ENCODE results near the gene TP53BP2. TPM values are rescaled to one million over a fixed set of nuclear protein-coding genes. Genes with fewer than 3 reads are reported as not detected.
"Not testable (repeated sequence)": the region's sequence is repeated elsewhere in the genome, so short reads cannot be mapped to it uniquely, and the experiment has no call there.

Gene TP53BP2
- polyA plus RNA-seq, 1 donor from 2014 or later: 15.2 TPM

GRCh38 chr1:223827193-223827663 lies 18.5 kb downstream of the TP53BP2 start:
- H3K4me1 Mint-ChIP-seq: peaks cover 56 to 65% (median 59%) of the 10 kb centered on the region in 3 donors
- H3K27ac Mint-ChIP-seq: peak overlapping the region in 1 of 3 donors; percentile 59
- no peaks in the 10 kb centered on the region for H3K36me3 Mint-ChIP-seq
- no peak overlapping the region for H3K4me3 Mint-ChIP-seq
- no peaks in the 10 kb centered on the region for H3K9me3 Mint-ChIP-seq
- H3K27me3 Mint-ChIP-seq: no peaks in the 10 kb centered on the region

- H3K4me3 Mint-ChIP-seq: peak overlapping the region in 3 of 4 donors; percentile 24 to 65 (median 28)
- H3K9me3 Mint-ChIP-seq: no peaks in the 10 kb centered on the region
- no peaks in the 10 kb centered on the region for H3K27me3 Mint-ChIP-seq
- no peak overlapping the region for H3K27ac Mint-ChIP-seq
- no peaks in the 10 kb centered on the region for H3K36me3 Mint-ChIP-seq
- H3K4me1 Mint-ChIP-seq: peaks cover 54 to 58% (median 56%) of the 10 kb centered on the region in 3 donors
Measured at GRCh38 chr1:223825767-223826748, 19.7 kb downstream of the TP53BP2 start.

- peaks cover 57 to 69% (median 57%) of the 10 kb centered on the region in 3 donors for H3K4me1 Mint-ChIP-seq
- peaks cover 3% of the 10 kb centered on the region for H3K36me3 Mint-ChIP-seq
- H3K27me3 Mint-ChIP-seq: no peaks in the 10 kb centered on the region
- no peak overlapping the region for H3K27ac Mint-ChIP-seq
- no peaks in the 10 kb centered on the region for H3K9me3 Mint-ChIP-seq
- no peak overlapping the region for H3K4me3 Mint-ChIP-seq
Measured at GRCh38 chr1:223824712-223825111, 21.0 kb downstream of the TP53BP2 start.

- Mint-ChIP-seq H3K9me3 (no peaks in the 10 kb centered on the region), H3K4me3 (no peak overlapping the region), H3K36me3 (peaks cover 4% of the 10 kb centered on the region), H3K27me3 (no peaks in the 10 kb centered on the region), H3K4me1 (peaks cover 54 to 67% (median 55%) of the 10 kb centered on the region in 3 donors), H3K27ac (no peak overlapping the region)
Measured at GRCh38 chr1:223824287-223824686, 21.5 kb downstream of the TP53BP2 start.

GRCh38 chr1:223820971-223821370 lies 24.8 kb downstream of the TP53BP2 start:
- Mint-ChIP-seq H3K27ac (no peak overlapping the region), H3K9me3 (no peaks in the 10 kb centered on the region), H3K27me3 (no peaks in the 10 kb centered on the region), H3K36me3 (peaks cover 4% of the 10 kb centered on the region), H3K4me1 (peaks cover 43 to 55% (median 43%) of the 10 kb centered on the region in 3 donors), H3K4me3 (peak overlapping the region in 1 of 4 donors; percentile 24)

DNA sequence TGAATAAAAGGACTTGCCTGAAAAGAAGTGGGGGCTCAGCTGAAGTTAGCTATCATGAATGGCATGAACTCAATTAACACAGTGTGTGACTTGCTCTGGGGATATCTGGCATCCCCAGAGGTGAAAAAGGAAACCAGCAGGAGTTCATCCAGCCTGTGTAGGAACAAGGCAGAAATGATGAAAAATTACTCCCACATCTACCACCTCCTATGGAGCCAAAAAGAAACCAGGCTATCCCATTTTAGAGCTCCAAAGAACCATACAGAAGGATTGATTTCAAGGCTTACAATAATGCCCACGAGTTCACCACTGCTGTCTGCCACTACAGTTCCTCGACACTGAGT lies 25.3 kb downstream of the TP53BP2 start:
- H3K4me3 Mint-ChIP-seq: peak overlapping the region in 1 of 4 donors; percentile 24
- peaks cover 40 to 50% (median 41%) of the 10 kb centered on the region in 3 donors for H3K4me1 Mint-ChIP-seq
- H3K27ac Mint-ChIP-seq: peak overlapping the region in 1 of 3 donors; percentile 24
- no peaks in the 10 kb centered on the region for H3K9me3 Mint-ChIP-seq
- no peaks in the 10 kb centered on the region for H3K27me3 Mint-ChIP-seq
- peaks cover 4% of the 10 kb centered on the region for H3K36me3 Mint-ChIP-seq

DNA sequence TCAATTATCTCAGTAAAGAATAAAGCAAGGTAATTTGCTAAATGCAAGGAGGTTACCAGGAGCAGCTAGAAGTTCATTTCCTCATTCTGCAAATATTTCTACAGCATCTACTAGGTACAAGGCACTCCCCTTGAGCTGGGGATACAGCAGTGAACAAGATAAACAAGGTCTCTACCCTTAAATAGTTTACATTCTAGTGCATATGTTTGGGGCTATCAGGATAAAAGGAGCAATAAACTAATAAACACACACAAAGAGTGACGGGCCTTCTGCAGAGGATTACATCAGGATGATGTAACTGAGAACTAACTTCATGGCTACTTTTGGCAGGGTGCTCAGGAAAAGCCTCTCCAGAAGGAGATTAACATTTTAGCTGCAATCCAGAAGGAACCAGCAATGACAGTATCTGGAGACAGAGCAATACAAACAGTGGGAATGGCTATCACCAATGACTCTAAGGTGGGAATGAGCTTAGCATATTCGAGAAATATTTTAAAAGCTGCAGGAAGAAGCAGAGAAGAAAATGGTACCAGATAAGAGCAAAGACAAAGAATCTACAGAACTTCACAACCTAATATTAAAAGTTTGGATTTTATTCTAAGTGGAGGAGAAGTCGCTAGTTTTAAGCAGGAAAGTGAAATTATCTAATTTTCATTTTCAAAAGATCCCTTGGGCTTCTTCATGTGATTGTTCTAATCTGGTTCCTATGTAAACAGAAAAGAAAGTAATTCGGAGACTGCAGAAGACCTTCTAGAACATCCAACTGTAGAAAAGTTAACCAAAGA lies 25.8 kb downstream of the TP53BP2 start:
- H3K36me3 Mint-ChIP-seq: peaks cover 4% of the 10 kb centered on the region
- H3K4me1 Mint-ChIP-seq: peaks cover 37 to 44% (median 38%) of the 10 kb centered on the region in 3 donors
- peak overlapping the region in 1 of 4 donors; percentile 24 for H3K4me3 Mint-ChIP-seq
- no peaks in the 10 kb centered on the region for H3K9me3 Mint-ChIP-seq
- peak overlapping the region in 2 of 3 donors; percentile 24 for H3K27ac Mint-ChIP-seq
- H3K27me3 Mint-ChIP-seq: no peaks in the 10 kb centered on the region

DNA sequence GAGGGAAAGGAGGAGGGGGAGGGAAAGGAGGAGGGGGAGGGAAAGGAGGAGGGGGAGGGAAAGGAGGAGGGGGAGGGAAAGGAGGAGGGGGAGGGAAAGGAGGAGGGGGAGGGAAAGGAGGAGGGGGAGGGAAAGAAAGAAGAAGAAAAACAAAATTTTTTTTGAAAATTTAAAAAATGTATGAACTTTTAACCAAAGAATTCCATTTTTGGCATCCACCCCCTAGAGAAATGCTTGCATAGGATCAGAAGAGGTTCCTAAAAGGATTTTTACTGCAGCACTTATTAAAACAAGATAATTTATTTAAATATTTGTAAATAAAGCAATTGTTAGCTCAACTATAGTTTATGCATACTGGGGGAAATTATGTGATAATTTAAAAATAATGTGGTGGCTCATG lies 28.5 kb downstream of the TP53BP2 start:
- Mint-ChIP-seq H3K4me1 (peaks cover 23 to 29% (median 27%) of the 10 kb centered on the region in 3 donors), H3K36me3 (peaks cover 11% of the 10 kb centered on the region)
- H3K27ac Mint-ChIP-seq, H3K27me3 Mint-ChIP-seq, H3K4me3 Mint-ChIP-seq, H3K9me3 Mint-ChIP-seq: not testable (repeated sequence)

DNA sequence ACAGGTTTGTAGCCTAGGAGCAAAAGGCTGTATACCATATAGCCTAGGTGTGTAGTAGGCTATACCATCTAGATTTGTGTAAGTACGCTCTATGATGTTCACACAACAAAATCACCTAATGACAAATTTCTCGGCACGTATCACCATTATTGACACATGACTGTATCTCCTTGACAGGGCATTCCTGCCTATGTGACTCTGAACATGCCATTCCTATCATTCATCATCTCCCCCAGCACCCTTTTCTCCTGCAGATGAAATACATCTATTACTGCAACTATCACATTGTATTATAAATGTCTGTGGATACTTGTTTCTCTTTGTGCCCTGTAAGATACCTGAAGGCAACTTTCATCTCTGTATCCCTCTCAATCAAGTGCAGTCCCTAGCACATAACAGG lies 29.9 kb downstream of the TP53BP2 start:
- Mint-ChIP-seq H3K36me3 (peaks cover 14% of the 10 kb centered on the region), H3K27ac (peak overlapping the region in 1 of 3 donors; percentile 72), H3K9me3 (no peaks in the 10 kb centered on the region)

DNA sequence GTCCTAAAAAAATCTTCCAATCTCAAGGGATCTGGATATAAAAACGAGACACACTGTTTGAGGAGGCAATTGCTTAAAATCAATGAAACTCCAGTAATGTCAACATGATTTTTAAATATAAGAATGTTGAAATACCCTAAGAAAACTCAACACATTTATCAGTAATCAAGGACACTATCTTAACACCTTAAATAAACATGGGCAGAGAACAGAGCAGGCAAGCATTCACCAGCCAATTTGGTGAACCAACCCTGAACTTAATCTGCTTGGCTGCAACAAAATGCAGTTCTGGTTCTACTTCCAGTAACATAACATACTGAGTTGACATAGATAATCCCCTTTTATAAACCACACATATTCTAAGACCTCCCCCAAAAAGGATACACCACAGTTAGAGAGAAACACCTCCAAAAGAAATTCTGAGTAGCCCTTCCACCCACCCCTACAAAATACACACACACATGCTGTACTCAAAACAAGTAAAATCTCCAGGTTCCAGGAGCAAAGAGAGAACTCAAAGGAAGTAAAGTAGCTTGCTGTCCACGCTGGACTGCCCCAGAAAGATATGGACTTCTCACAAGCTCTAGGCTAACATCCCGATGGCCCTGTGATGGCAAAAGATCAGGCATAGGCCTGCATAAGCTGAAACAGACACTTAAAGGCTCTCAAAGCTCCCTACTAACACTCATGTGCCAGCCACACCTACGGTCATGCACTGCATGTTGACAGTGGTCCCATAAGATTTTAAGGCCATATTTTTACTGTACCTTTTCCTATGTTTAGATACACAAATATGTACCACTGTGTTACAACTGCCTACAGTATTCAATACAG lies 30.5 kb downstream of the TP53BP2 start:
- H3K4me3 Mint-ChIP-seq: no peak overlapping the region
- H3K9me3 Mint-ChIP-seq: no peaks in the 10 kb centered on the region
- peaks cover 18 to 24% (median 24%) of the 10 kb centered on the region in 3 donors for H3K4me1 Mint-ChIP-seq
- no peaks in the 10 kb centered on the region for H3K27me3 Mint-ChIP-seq
- peak overlapping the region in 1 of 3 donors; percentile 21 for H3K27ac Mint-ChIP-seq
- peaks cover 14% of the 10 kb centered on the region for H3K36me3 Mint-ChIP-seq

More for the DNA sequence above, 29.9 kb downstream of the TP53BP2 start:
- Mint-ChIP-seq H3K27me3 (no peaks in the 10 kb centered on the region), H3K4me3 (no peak overlapping the region), H3K4me1 (peaks cover 24 to 25% (median 24%) of the 10 kb centered on the region in 3 donors)

DNA sequence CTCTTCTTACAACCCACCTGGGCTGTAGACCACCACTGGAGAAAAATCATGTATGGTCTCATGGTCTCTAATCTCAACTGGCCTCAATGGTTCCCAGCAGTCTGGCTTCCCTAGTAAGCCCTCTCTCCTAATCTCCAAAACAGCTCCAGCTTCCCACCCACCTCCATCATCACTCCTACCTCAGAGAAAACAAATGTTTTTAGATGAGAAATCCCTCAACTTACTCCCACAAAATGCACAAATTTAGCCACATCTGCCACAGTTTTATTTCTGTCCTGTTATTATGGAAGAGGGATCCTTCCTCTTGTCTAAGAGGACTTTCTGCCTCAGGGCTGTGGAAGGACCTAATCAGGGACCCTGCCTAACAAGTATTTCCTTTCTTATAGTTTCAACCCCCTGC lies 32.1 kb downstream of the TP53BP2 start:
- H3K36me3 Mint-ChIP-seq: peaks cover 11% of the 10 kb centered on the region
- no peaks in the 10 kb centered on the region for H3K27me3 Mint-ChIP-seq
- no peak overlapping the region for H3K4me3 Mint-ChIP-seq
- peak overlapping the region in 1 of 3 donors; percentile 97 for H3K27ac Mint-ChIP-seq
- H3K4me1 Mint-ChIP-seq: peaks cover 10 to 21% (median 19%) of the 10 kb centered on the region in 3 donors
- no peaks in the 10 kb centered on the region for H3K9me3 Mint-ChIP-seq

DNA sequence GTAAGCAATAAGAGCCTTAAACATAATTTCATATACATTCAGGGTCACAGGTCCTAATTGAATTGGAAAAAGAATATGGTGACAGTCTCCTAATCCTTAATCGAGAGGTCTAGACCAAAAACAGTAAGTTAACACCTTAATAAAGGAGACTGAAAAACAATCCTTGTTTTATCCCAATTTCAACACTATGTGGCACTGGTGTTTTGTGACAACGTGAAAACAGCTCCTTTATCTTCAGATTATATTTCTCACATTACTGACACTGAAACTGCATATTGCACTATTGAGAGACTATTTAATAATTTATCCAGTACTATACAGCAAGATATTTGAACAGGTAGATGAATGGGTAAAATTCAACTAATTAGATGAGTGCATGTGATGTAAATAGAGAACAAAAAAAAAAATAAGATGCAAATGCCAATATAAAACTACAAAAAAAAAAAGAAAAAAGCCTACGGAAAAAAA lies 34.1 kb downstream of the TP53BP2 start:
- H3K27me3 Mint-ChIP-seq: no peaks in the 10 kb centered on the region
- H3K4me3 Mint-ChIP-seq: no peak overlapping the region
- H3K4me1 Mint-ChIP-seq: peaks cover 10 to 20% (median 19%) of the 10 kb centered on the region in 3 donors
- peak overlapping the region in 2 of 3 donors; percentile 8 to 36 for H3K27ac Mint-ChIP-seq
- peaks cover 18% of the 10 kb centered on the region for H3K36me3 Mint-ChIP-seq
- H3K9me3 Mint-ChIP-seq: no peaks in the 10 kb centered on the region

GRCh38 chr1:223810586-223810985 lies 35.2 kb downstream of the TP53BP2 start:
- peaks cover 20% of the 10 kb centered on the region for H3K36me3 Mint-ChIP-seq
- peaks cover 10 to 17% (median 17%) of the 10 kb centered on the region in 3 donors for H3K4me1 Mint-ChIP-seq

GRCh38 chr1:223809905-223810304 lies 35.8 kb downstream of the TP53BP2 start:
- H3K27ac Mint-ChIP-seq, H3K9me3 Mint-ChIP-seq, H3K4me3 Mint-ChIP-seq, H3K27me3 Mint-ChIP-seq: not testable (repeated sequence)
- Mint-ChIP-seq H3K4me1 (peaks cover 10 to 15% (median 15%) of the 10 kb centered on the region in 3 donors), H3K36me3 (peaks cover 20% of the 10 kb centered on the region)

More at GRCh38 chr1:223810586-223810985, 35.2 kb downstream of the TP53BP2 start:
- Mint-ChIP-seq H3K27me3 (no peaks in the 10 kb centered on the region), H3K27ac (no peak overlapping the region), H3K9me3 (no peaks in the 10 kb centered on the region), H3K4me3 (no peak overlapping the region)
